IPS-20b (cell line): ENCODE results near the gene ZPBP.

Experiments
- H3K27ac ChIP-seq: one replicate; pipeline ENCODE4 v1.5.1; 2013; ENCODE audit warnings: low read length
- H3K27me3 ChIP-seq: 2 replicates; pipeline ENCODE4 v1.6.1; 2013; ENCODE audit warnings: mild to moderate bottlenecking, low read length, inconsistent platforms; ENCODE audit not compliant: insufficient read depth
- H3K36me3 ChIP-seq: 2 replicates; pipeline ENCODE4 v1.6.1; 2013; ENCODE audit warnings: low read depth, mild to moderate bottlenecking, inconsistent platforms, low read length, moderate library complexity; ENCODE audit not compliant: insufficient read depth
- H3K4me1 ChIP-seq: 2 replicates; pipeline ENCODE4 v1.6.1; 2013; ENCODE audit warnings: mild to moderate bottlenecking, control low read depth, inconsistent platforms, low read length, moderate library complexity; ENCODE audit not compliant: insufficient read depth
- H3K4me3 ChIP-seq: 2 replicates; pipeline ENCODE4 v1.5.1; 2013; ENCODE audit warnings: mild to moderate bottlenecking, low read length, inconsistent platforms
- H3K9ac ChIP-seq: 2 replicates; pipeline ENCODE4 v1.6.1; 2013; ENCODE audit warnings: low read depth, mild to moderate bottlenecking, inconsistent platforms, low read length, moderate library complexity
- H3K9me3 ChIP-seq: 2 replicates; pipeline ENCODE4 v1.6.1; 2013; ENCODE audit warnings: mild to moderate bottlenecking, low read depth, low read length, inconsistent platforms; ENCODE audit not compliant: insufficient read depth

The ZPBP gene

DNA sequence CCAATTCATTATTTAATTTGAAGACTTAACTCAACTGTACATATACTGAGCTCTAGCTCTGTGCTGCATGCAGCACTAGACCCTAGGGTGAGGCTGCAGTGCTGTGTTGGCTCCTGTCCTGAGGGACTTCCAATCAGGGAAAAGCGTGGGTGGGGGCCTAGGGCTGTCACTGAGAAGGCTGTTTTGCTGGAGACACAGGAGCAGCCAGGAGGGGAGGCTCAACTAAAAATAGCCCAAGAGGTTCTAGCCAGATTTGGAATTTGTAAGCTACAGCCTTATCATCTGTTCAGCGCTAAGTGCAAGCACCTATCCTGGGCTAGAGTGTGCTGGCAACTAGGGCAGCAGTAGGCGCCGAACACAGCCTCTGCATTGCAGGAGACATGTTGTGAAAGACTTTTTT is 198.5 kb downstream of the ZPBP start:
- H3K9ac ChIP-seq = no peak overlapping the region
- no peaks in the 10 kb centered on the region for H3K36me3 ChIP-seq
- H3K9me3 ChIP-seq = no peaks in the 10 kb centered on the region
- no peak overlapping the region for H3K4me3 ChIP-seq
- H3K4me1 ChIP-seq = peaks cover 5% of the 10 kb centered on the region; the same call in 1 of the 2 replicates
- H3K27me3 ChIP-seq = no peaks in the 10 kb centered on the region
- H3K27ac ChIP-seq = no peak overlapping the region

DNA sequence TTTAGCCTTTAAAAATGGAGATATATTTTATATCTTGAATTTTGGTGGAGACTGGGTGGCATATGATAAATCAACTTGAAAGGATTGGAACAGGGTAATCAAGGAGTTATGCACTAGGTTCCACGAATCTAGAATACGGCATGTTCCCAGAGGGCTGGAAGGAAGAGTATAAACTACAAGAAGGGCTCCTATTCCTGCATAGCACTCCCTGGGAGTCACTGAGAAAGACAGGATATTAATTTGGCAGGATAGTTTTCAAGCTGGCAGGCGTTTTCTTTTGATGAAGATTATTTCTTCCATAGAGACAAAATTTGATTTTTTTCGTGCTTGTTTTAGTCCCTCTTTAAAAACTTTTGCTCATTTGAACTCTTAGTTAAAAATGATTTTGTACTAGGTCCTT is 199.9 kb downstream of the ZPBP start:
- Histone ChIP-seq H3K9me3 (no peaks in the 10 kb centered on the region), H3K36me3 (no peaks in the 10 kb centered on the region), H3K4me1 (peaks cover 5% of the 10 kb centered on the region; the same call in 1 of the 2 replicates), H3K4me3 (no peak overlapping the region), H3K9ac (no peak overlapping the region), H3K27ac (no peak overlapping the region), H3K27me3 (no peaks in the 10 kb centered on the region)

DNA sequence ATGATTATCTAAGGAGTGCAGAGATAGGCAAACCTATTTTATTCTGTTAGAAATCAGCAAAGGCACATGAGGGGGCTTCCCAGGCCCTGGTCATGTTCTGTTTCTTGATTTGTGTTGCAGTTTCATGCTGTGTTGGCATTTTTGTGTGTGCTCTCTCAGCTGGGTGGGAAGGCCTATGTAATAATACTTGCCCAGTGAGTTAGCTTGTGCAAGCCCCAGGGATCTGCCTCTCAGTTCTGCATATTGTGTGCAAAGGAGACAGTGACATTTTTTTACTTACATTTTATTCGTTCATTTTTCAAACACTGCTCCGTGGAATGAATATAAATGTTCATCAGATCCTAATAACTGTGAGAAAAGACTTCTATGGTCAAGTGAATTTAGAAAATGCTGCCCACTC is 200.6 kb downstream of the ZPBP start:
- H3K27me3 ChIP-seq = no peaks in the 10 kb centered on the region
- no peak overlapping the region for H3K9ac ChIP-seq
- no peak overlapping the region for H3K27ac ChIP-seq
- no peaks in the 10 kb centered on the region for H3K36me3 ChIP-seq
- H3K4me3 ChIP-seq = no peak overlapping the region
- no peaks in the 10 kb centered on the region for H3K9me3 ChIP-seq
- peaks cover 5% of the 10 kb centered on the region; the same call in 1 of the 2 replicates for H3K4me1 ChIP-seq
